ENCODE measurements around the gene ZFYVE21.
A peak's percentile ranks its signal among the peaks of the same experiment; 100 is the strongest.

ZFYVE21 gene

GRCh38 chr14:103704708-103705107 is 10.9 kb upstream of the ZFYVE21 start:
- DNase-seq, result no peak

GRCh38 chr14:103705118-103705503 is 10.5 kb upstream of the ZFYVE21 start:
- DNase-seq, result no peak

GRCh38 chr14:103705504-103706284 is 9.9 kb upstream of the ZFYVE21 start:
- no peak for DNase-seq

GRCh38 chr14:103706551-103707328 is 8.9 kb upstream of the ZFYVE21 start:
- DNase-seq, result no peak

GRCh38 chr14:103707329-103708263 is 8.0 kb upstream of the ZFYVE21 start:
- DNase-seq, result no peak

GRCh38 chr14:103708750-103709187 is 6.8 kb upstream of the ZFYVE21 start:
- DNase-seq, result peak in 32 of 56 donors; percentile 20 to 73 (median 52)

GRCh38 chr14:103709814-103710213 is 5.8 kb upstream of the ZFYVE21 start:
- DNase-seq, result no peak

GRCh38 chr14:103710771-103711377 is 4.7 kb upstream of the ZFYVE21 start:
- DNase-seq, result no peak

GRCh38 chr14:103711516-103712431 is 3.8 kb upstream of the ZFYVE21 start:
- peak in 31 of 56 donors; percentile 29 to 76 (median 53) for DNase-seq

GRCh38 chr14:103712633-103713247 is 2.9 kb upstream of the ZFYVE21 start:
- DNase-seq, result no peak

- no peak for DNase-seq
Measured at GRCh38 chr14:103713304-103714062, 2.1 kb upstream of the ZFYVE21 start.

- DNase-seq, result no peak
Measured at GRCh38 chr14:103714063-103714724, 1.4 kb upstream of the ZFYVE21 start.

GRCh38 chr14:103716091-103716801 is 636 bp downstream of the ZFYVE21 start:
- peak in 1 of 56 donors; percentile 61 for DNase-seq

GRCh38 chr14:103716899-103717411 is 1.3 kb downstream of the ZFYVE21 start:
- no peak for DNase-seq

GRCh38 chr14:103718572-103718971 is 3.0 kb downstream of the ZFYVE21 start:
- DNase-seq, result peak in 2 of 56 donors; percentile 26 to 33

- no peak for DNase-seq
Measured at GRCh38 chr14:103719751-103720150, 4.1 kb downstream of the ZFYVE21 start.
